ENCODE measurements around the gene HEYL. TPM values are rescaled to one million over a fixed set of nuclear protein-coding genes. Genes with fewer than 3 reads are reported as not detected.

Gene HEYL
- polyA plus RNA-seq, 1 of the 3 experiments (the other 2 are of a cell fraction): not detected

DNA sequence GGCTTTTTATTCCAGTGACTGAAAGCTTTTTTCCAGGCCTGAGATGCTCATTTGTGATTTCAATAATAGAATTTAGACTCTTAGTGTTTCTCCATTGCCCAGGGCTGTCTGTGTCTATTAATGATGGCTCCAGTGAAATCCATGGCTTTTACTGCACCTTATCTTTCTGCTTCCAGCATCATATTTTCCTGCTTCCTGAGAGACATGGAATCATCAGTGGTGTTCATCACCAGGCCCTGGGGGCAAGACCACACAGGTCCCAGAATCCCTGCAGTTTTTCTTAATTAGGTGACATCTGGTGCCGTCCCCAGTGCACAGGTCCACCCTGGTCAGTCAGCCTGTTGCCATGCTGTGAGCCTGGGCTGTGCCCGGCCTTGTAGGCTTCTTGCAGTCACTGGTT is 16.9 kb upstream of the HEYL start:
- WGBS (ENCODE audit: low lambda C conversion rate): no CpG with 5 or more reads among the region's 2 CpGs
- ChIA-PET POLR2A (interaction anchor here (0.8 to 7.5 kb wide), 13 partner anchors 9 to 80 kb away, joined by 3 to 95 read pairs (median 4); partner anchors contain the start of genes HPCAL4, NT5C1A and PABPC4), CTCF (interaction anchor here (1.2 to 15.4 kb wide), 7 partner anchors 9 to 231 kb away, joined by 3 to 459 read pairs (median 41); partner anchors contain the start of genes HPCAL4 and NT5C1A)
- no peak overlapping the region for H3K9ac ChIP-seq
- H3K27ac ChIP-seq (ENCODE audit: low read depth in 2 of 2, low read length in 1 of 2): peak overlapping the region in 1 of 2 experiments; percentile 100; a peak in 3 of 4 replicates
- no peaks in the 10 kb centered on the region for H3K9me3 ChIP-seq
- H3K27me3 ChIP-seq (ENCODE audit: insufficient read depth): peaks cover 4% of the 10 kb centered on the region; the same call in 1 of the 2 replicates
- H3K4me1 ChIP-seq (ENCODE audit: control insufficient read depth in 1 of 2, insufficient read depth in 2 of 2, low read depth in 1 of 2, low read length in 1 of 2): peaks cover 0 to 80% of the 10 kb centered on the region in 2 experiments; a peak in 2 of 4 replicates
- no peak overlapping the region for H3K4me3 ChIP-seq (ENCODE audit: low read depth in 2 of 2, low read length in 1 of 2)
- no peaks in the 10 kb centered on the region for H4K20me1 ChIP-seq (ENCODE audit: insufficient read depth)
- peak; percentile 82 for DNase-seq
- no peak overlapping the region for H2AFZ ChIP-seq (ENCODE audit: low read depth)
- H3K4me2 ChIP-seq: no peak overlapping the region
- H3K36me3 ChIP-seq (replicated peaks in 1 of 2; ENCODE audit: control insufficient read depth in 1 of 2, insufficient read depth in 2 of 2, low read length in 1 of 2): no peaks in the 10 kb centered on the region
- H3K79me2 ChIP-seq (ENCODE audit: insufficient read depth): no peaks in the 10 kb centered on the region
- H3K9me2 ChIP-seq: no peaks in the 10 kb centered on the region
- no peaks in the 10 kb centered on the region for H3F3A ChIP-seq (replicated peaks; ENCODE audit: insufficient read depth)
- TF ChIP-seq POLR2AphosphoS5 (IDR thresholded peaks at IDR 0.05; ENCODE audit: low read depth, low read length) (peak; percentile 46), TAF1 (IDR thresholded peaks at IDR 0.05; ENCODE audit: borderline replicate concordance, low read depth, low read length) (no peak), CHD2 (IDR thresholded peaks at IDR 0.05; ENCODE audit: low read length, partially characterized antibody) (peak; percentile 89), SIN3A (IDR thresholded peaks at IDR 0.05; ENCODE audit: borderline replicate concordance, low read depth, low read length) (no peak), RFX5 (IDR thresholded peaks at IDR 0.05; ENCODE audit: low read length) (no peak), YY1 (IDR thresholded peaks at IDR 0.05; ENCODE audit: low read depth) (no peak), FOXM1 (IDR thresholded peaks at IDR 0.05; ENCODE audit: low read depth) (no peak), JUND (IDR thresholded peaks at IDR 0.05) (no peak), ELF1 (IDR thresholded peaks at IDR 0.05) (no peak), TCF12 (IDR thresholded peaks at IDR 0.05) (peak; percentile 69), EP300 (IDR thresholded peaks at IDR 0.05; ENCODE audit: borderline replicate concordance in 1 of 2, low read depth in 1 of 2, low read length in 1 of 2) (peak in 1 of 2 experiments; percentile 99; a peak in 2 of 4 replicates), GABPA (IDR thresholded peaks at IDR 0.05; ENCODE audit: low read depth) (no peak), EZH2phosphoT487 (IDR thresholded peaks at IDR 0.05; ENCODE audit: borderline replicate concordance, low read depth) (no peak), RXRA (IDR thresholded peaks at IDR 0.05; ENCODE audit: borderline replicate concordance, low read depth) (no peak), SMC3 (IDR thresholded peaks at IDR 0.05; ENCODE audit: low read depth, low read length) (no peak), GATA2 (CRISPR knock-in tag; IDR thresholded peaks at IDR 0.05) (peak; percentile 99), NRF1 (IDR thresholded peaks at IDR 0.05; ENCODE audit: low read depth, low read length) (no peak), FOXJ3 (CRISPR knock-in tag; IDR thresholded peaks at IDR 0.05) (peak; percentile 97), FOSL2 (IDR thresholded peaks at IDR 0.05; ENCODE audit: borderline replicate concordance, low read depth) (no peak), MXI1 (IDR thresholded peaks at IDR 0.05; ENCODE audit: low read depth, low read length) (no peak), NFIC (IDR thresholded peaks at IDR 0.05; ENCODE audit: borderline replicate concordance) (no peak), TEAD4 (IDR thresholded peaks at IDR 0.05; ENCODE audit: borderline replicate concordance, insufficient read depth) (0 out of 2 replicates have a peak, but pooled peaks have one; percentile 18), RCOR1 (IDR thresholded peaks at IDR 0.05; ENCODE audit: low read length) (peak; percentile 97)
- TF ChIP-seq, protein P1, sequence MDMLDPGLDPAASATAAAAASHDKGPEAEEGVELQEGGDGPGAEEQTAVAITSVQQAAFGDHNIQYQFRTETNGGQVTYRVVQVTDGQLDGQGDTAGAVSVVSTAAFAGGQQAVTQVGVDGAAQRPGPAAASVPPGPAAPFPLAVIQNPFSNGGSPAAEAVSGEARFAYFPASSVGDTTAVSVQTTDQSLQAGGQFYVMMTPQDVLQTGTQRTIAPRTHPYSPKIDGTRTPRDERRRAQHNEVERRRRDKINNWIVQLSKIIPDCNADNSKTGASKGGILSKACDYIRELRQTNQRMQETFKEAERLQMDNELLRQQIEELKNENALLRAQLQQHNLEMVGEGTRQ (IDR thresholded peaks at IDR 0.05; ENCODE audit: borderline replicate concordance, low read depth, low read length): no peak
- TF ChIP-seq, protein P2, sequence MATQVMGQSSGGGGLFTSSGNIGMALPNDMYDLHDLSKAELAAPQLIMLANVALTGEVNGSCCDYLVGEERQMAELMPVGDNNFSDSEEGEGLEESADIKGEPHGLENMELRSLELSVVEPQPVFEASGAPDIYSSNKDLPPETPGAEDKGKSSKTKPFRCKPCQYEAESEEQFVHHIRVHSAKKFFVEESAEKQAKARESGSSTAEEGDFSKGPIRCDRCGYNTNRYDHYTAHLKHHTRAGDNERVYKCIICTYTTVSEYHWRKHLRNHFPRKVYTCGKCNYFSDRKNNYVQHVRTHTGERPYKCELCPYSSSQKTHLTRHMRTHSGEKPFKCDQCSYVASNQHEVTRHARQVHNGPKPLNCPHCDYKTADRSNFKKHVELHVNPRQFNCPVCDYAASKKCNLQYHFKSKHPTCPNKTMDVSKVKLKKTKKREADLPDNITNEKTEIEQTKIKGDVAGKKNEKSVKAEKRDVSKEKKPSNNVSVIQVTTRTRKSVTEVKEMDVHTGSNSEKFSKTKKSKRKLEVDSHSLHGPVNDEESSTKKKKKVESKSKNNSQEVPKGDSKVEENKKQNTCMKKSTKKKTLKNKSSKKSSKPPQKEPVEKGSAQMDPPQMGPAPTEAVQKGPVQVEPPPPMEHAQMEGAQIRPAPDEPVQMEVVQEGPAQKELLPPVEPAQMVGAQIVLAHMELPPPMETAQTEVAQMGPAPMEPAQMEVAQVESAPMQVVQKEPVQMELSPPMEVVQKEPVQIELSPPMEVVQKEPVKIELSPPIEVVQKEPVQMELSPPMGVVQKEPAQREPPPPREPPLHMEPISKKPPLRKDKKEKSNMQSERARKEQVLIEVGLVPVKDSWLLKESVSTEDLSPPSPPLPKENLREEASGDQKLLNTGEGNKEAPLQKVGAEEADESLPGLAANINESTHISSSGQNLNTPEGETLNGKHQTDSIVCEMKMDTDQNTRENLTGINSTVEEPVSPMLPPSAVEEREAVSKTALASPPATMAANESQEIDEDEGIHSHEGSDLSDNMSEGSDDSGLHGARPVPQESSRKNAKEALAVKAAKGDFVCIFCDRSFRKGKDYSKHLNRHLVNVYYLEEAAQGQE (IDR thresholded peaks at IDR 0.05; ENCODE audit: low read depth, low read length): no peak
- TF ChIP-seq, protein P3, sequence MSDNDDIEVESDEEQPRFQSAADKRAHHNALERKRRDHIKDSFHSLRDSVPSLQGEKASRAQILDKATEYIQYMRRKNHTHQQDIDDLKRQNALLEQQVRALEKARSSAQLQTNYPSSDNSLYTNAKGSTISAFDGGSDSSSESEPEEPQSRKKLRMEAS (IDR thresholded peaks at IDR 0.05; ENCODE audit: low read depth): no peak
- TF ChIP-seq, protein P4, sequence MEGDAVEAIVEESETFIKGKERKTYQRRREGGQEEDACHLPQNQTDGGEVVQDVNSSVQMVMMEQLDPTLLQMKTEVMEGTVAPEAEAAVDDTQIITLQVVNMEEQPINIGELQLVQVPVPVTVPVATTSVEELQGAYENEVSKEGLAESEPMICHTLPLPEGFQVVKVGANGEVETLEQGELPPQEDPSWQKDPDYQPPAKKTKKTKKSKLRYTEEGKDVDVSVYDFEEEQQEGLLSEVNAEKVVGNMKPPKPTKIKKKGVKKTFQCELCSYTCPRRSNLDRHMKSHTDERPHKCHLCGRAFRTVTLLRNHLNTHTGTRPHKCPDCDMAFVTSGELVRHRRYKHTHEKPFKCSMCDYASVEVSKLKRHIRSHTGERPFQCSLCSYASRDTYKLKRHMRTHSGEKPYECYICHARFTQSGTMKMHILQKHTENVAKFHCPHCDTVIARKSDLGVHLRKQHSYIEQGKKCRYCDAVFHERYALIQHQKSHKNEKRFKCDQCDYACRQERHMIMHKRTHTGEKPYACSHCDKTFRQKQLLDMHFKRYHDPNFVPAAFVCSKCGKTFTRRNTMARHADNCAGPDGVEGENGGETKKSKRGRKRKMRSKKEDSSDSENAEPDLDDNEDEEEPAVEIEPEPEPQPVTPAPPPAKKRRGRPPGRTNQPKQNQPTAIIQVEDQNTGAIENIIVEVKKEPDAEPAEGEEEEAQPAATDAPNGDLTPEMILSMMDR (IDR thresholded peaks at IDR 0.05): no peak
- TF ChIP-seq, protein P5, sequence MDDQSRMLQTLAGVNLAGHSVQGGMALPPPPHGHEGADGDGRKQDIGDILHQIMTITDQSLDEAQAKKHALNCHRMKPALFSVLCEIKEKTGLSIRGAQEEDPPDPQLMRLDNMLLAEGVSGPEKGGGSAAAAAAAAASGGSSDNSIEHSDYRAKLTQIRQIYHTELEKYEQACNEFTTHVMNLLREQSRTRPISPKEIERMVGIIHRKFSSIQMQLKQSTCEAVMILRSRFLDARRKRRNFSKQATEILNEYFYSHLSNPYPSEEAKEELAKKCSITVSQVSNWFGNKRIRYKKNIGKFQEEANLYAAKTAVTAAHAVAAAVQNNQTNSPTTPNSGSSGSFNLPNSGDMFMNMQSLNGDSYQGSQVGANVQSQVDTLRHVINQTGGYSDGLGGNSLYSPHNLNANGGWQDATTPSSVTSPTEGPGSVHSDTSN (IDR thresholded peaks at IDR 0.05): no peak

Data from SK-N-SH (cell line).